ENCODE measurements around the gene SLC66A2. TPM values are rescaled to one million over a fixed set of nuclear protein-coding genes. Genes with fewer than 3 reads are reported as not detected.
"Not testable (repeated sequence)": the region's sequence is repeated elsewhere in the genome, so short reads cannot be mapped to it uniquely, and the experiment has no call there.

The SLC66A2 gene
- total RNA-seq, 2 donors from 2014 or later = 39.1 to 51.2 TPM

DNA sequence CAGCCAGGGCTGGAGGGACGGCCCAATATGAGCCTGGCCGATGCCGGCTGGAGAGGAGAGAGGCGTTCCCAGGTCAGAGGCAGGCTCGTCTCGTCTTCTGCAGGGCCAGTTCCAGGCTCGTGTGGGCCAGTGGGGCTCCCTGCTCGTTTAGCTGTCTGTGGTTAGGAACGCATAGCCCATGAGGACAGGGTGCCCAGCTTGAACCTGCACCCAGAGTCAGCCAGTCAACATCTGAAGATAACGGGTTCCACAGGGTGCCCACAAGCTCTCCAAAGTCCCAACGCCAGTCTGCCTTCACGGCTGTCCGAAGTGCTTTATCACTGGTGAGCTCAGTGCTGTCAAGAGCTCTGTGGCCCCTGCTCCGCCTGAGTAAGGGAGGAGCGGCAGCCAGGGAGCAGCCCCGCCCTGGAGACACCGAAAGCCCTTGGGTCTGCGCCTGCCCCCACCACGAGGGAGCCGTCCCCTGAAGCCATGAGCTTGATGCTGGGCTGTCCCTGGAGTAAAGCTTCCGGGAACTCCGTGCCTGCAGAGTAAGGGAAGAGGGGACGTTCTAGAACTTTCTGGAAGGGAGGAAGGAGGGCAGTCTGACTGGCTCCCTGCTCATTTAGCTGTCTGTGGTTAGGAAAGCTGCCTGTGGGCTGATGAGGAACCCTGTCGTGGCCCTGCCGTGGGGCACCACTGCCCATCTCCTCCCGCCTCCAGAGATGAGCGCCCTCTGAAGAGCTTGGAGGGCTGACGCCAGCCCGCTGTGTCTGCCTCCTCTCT is 10.3 kb upstream of the SLC66A2 start:
- ATAC-seq (ENCODE audit: insufficient number of reproducible peaks, low FRiP score, low read depth) = no peak
- DNase-seq (ENCODE audit: low spot score) = no peak
- no peaks in the 10 kb centered on the region for H3K36me3 ChIP-seq
- H3K4me3 ChIP-seq = no peak overlapping the region
- TF ChIP-seq, protein P1, sequence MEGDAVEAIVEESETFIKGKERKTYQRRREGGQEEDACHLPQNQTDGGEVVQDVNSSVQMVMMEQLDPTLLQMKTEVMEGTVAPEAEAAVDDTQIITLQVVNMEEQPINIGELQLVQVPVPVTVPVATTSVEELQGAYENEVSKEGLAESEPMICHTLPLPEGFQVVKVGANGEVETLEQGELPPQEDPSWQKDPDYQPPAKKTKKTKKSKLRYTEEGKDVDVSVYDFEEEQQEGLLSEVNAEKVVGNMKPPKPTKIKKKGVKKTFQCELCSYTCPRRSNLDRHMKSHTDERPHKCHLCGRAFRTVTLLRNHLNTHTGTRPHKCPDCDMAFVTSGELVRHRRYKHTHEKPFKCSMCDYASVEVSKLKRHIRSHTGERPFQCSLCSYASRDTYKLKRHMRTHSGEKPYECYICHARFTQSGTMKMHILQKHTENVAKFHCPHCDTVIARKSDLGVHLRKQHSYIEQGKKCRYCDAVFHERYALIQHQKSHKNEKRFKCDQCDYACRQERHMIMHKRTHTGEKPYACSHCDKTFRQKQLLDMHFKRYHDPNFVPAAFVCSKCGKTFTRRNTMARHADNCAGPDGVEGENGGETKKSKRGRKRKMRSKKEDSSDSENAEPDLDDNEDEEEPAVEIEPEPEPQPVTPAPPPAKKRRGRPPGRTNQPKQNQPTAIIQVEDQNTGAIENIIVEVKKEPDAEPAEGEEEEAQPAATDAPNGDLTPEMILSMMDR (IDR thresholded peaks at IDR 0.05) = no peak
- H3K27ac ChIP-seq = no peak overlapping the region
- H3K9me3 ChIP-seq = no peaks in the 10 kb centered on the region
- H3K4me1 ChIP-seq (ENCODE audit: control insufficient read depth in 1 of 2, low read depth in 2 of 2) = peaks cover 5 to 17% of the 10 kb centered on the region in 2 donors
- H3K27me3 ChIP-seq (replicated peaks; ENCODE audit: insufficient read depth) = no peaks in the 10 kb centered on the region

DNA sequence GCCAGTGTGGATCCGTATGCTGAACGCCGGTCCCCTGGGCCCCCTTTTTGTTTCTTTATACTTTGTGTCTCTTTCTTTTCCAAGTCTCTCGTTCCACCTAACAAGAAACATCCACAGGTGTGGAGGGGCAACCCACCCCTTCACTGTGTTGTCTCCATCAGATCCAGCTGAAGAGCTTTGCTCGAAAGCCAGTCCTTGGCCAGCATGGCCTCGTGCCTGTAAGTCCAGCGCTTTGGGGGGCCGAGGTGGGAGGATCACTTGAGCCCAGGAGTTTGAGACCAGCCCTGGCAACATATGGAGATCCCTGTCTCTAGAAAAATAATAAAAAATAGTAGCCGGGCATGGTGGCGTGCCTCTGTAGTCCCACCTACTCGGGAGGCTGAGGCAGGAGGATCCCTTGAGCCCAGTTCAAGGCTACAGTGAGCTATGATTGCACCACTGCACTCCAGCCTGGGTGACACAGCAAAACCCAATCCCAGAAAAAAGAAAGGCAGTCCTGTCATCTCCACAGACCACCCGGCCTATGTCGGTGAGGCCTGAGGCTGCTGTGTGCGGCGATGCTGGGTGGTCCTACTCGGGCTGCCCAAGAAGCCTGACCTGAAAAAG is 9.6 kb upstream of the SLC66A2 start:
- peaks cover 5 to 17% of the 10 kb centered on the region in 2 donors for H3K4me1 ChIP-seq (ENCODE audit: control insufficient read depth in 1 of 2, low read depth in 2 of 2)
- H3K27me3 ChIP-seq (replicated peaks; ENCODE audit: insufficient read depth) = no peaks in the 10 kb centered on the region
- DNase-seq (ENCODE audit: low spot score) (no peak), ATAC-seq (ENCODE audit: insufficient number of reproducible peaks, low FRiP score, low read depth) (no peak)
- TF ChIP-seq, protein P1 (IDR thresholded peaks at IDR 0.05) = no peak
- H3K4me3 ChIP-seq = no peak overlapping the region
- H3K9me3 ChIP-seq = no peaks in the 10 kb centered on the region
- H3K27ac ChIP-seq = no peak overlapping the region
- no peaks in the 10 kb centered on the region for H3K36me3 ChIP-seq

DNA sequence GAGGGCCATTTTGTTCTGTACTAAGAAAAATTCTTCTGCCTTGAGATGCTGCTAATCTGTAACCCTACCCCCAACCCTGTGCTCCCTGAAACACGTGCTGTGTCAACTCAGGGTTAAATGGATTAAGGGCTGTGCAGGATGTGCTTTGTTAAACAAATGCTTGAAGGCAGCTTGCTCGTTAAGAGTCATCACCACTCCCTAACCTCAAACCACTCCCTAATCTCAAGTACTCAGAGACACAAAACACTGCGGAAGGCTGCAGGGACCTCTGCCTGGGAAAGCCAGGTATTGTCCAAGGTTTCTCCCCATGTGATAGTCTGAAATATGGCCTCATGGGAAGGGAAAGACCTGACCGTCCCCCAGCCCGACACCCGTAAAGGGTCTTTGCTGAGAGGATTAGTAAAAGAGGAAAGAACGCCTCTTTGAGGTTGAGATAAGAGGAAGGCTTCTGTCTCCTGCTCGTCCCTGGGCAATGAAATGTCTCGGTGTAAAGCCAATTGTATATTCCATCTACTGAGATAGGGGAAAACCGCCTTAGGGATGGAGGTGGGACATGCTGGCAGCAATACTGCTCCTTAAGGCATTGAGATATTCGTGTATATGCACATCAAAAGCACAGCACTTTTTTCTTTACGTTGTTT is 8.8 kb upstream of the SLC66A2 start:
- not testable (repeated sequence) for H3K4me3 ChIP-seq

DNA sequence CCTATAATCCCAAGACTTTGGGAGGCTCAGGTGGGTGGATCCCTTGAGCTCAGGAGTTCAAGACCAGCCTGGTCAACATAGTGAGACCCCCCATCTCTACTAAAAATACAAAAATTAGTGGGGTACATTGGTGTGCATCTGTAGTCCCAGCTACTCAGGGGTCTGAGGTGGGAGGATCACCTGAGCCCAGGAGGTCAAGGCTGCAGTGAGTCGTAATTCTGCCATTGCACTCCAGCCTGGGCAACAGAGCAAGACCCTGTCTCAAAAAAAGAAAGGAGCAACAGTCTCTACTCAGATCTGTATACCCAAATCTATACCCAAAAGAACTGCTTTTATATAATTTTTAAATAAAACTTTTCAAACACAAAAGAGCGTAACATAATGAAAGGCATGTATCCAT is 7.5 kb upstream of the SLC66A2 start:
- Histone ChIP-seq H3K36me3 (no peaks in the 10 kb centered on the region), H3K27me3 (replicated peaks; ENCODE audit: insufficient read depth) (no peaks in the 10 kb centered on the region), H3K9me3 (no peaks in the 10 kb centered on the region), H3K27ac (no peak overlapping the region), H3K4me1 (ENCODE audit: control insufficient read depth in 1 of 2, low read depth in 2 of 2) (peaks cover 0 to 1% of the 10 kb centered on the region in 2 donors), H3K4me3 (no peak overlapping the region)
- TF ChIP-seq, protein P1 (IDR thresholded peaks at IDR 0.05) = no peak
- no peak for DNase-seq (ENCODE audit: low spot score)
- no peak for ATAC-seq (ENCODE audit: insufficient number of reproducible peaks, low FRiP score, low read depth)

More for the DNA sequence above, 8.8 kb upstream of the SLC66A2 start:
- not testable (repeated sequence) for H3K36me3 ChIP-seq; DNase-seq (ENCODE audit: low spot score); H3K9me3 ChIP-seq; H3K27me3 ChIP-seq (replicated peaks; ENCODE audit: insufficient read depth); ATAC-seq (ENCODE audit: insufficient number of reproducible peaks, low FRiP score, low read depth); H3K27ac ChIP-seq
- peaks cover 1 to 13% of the 10 kb centered on the region in 2 donors for H3K4me1 ChIP-seq (ENCODE audit: control insufficient read depth in 1 of 2, low read depth in 2 of 2)

DNA sequence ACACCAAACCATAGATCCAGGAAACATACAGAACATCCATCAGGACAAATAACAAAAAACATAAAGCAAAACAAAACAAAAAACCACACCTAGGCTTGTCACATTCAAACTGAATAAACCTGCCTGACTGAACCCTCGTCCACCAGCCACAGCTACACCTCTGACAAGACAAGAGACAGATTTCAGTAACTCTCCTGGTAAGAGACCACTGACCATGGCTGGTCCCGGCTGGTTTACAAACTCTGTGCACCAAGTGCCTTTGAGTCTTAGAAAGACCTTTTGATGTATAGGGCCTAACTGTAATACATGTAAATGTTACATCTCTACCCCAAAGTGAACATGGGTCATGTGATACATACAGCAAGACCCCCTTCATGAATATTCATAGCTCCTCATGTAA is 4.8 kb upstream of the SLC66A2 start:
- no peak for ATAC-seq (ENCODE audit: insufficient number of reproducible peaks, low FRiP score, low read depth)
- Histone ChIP-seq H3K4me1 (ENCODE audit: control insufficient read depth in 1 of 2, low read depth in 2 of 2) (peaks cover 0 to 6% of the 10 kb centered on the region in 2 donors), H3K27me3 (replicated peaks; ENCODE audit: insufficient read depth) (no peaks in the 10 kb centered on the region), H3K9me3 (no peaks in the 10 kb centered on the region), H3K4me3 (no peak overlapping the region), H3K36me3 (no peaks in the 10 kb centered on the region), H3K27ac (no peak overlapping the region)
- TF ChIP-seq, protein P1 (IDR thresholded peaks at IDR 0.05) = no peak
- no peak for DNase-seq (ENCODE audit: low spot score)

Data from thoracic aorta (tissue), 2 donors.